ENCODE results near the gene OR1J4.

- TF ChIP-seq, protein P1, sequence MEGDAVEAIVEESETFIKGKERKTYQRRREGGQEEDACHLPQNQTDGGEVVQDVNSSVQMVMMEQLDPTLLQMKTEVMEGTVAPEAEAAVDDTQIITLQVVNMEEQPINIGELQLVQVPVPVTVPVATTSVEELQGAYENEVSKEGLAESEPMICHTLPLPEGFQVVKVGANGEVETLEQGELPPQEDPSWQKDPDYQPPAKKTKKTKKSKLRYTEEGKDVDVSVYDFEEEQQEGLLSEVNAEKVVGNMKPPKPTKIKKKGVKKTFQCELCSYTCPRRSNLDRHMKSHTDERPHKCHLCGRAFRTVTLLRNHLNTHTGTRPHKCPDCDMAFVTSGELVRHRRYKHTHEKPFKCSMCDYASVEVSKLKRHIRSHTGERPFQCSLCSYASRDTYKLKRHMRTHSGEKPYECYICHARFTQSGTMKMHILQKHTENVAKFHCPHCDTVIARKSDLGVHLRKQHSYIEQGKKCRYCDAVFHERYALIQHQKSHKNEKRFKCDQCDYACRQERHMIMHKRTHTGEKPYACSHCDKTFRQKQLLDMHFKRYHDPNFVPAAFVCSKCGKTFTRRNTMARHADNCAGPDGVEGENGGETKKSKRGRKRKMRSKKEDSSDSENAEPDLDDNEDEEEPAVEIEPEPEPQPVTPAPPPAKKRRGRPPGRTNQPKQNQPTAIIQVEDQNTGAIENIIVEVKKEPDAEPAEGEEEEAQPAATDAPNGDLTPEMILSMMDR (IDR thresholded peaks at IDR 0.05; ENCODE audit: low read length): no peak
- no peak for TF ChIP-seq EZH2 (IDR thresholded peaks at IDR 0.05; ENCODE audit: borderline replicate concordance, low read length)
Measured at GRCh38 chr9:122506964-122507363, 12.0 kb upstream of the OR1J4 start.

All from OCI-LY1 (cell line).